ENCODE results near the gene MDH1. TPM values are rescaled to one million over a fixed set of nuclear protein-coding genes. Genes with fewer than 3 reads are reported as not detected.
A peak's percentile ranks its signal among the peaks of the same experiment; 100 is the strongest.

Gene MDH1
- total RNA-seq, 1 donor from 2014 or later = 80.5 TPM

- peaks cover 4% of the 10 kb centered on the region for H3K27me3 Mint-ChIP-seq (ENCODE audit: unreplicated experiment)
- peak overlapping the region; percentile 99 for H3K4me3 Mint-ChIP-seq (ENCODE audit: unreplicated experiment)
- no peak for TF ChIP-seq CTCF (IDR thresholded peaks at IDR 0.05; ENCODE audit: unreplicated experiment)
- H3K4me1 Mint-ChIP-seq (ENCODE audit: unreplicated experiment) = peaks cover 6% of the 10 kb centered on the region
- H3K27ac Mint-ChIP-seq (ENCODE audit: unreplicated experiment) = peak overlapping the region; percentile 85
- DNase-seq (ENCODE audit: low spot score) = no peak
- no peaks in the 10 kb centered on the region for H3K36me3 Mint-ChIP-seq (ENCODE audit: low read depth, unreplicated experiment)
- H3K9me3 Mint-ChIP-seq (ENCODE audit: unreplicated experiment) = no peaks in the 10 kb centered on the region
These were observed 864 bp upstream of the MDH1 start for GRCh38 chr2:63587814-63588384.

GRCh38 chr2:63589148-63589958 is 590 bp downstream of the MDH1 start:
- no peak for DNase-seq (ENCODE audit: low spot score)
- TF ChIP-seq CTCF (IDR thresholded peaks at IDR 0.05; ENCODE audit: unreplicated experiment) = no peak
- Mint-ChIP-seq H3K27ac (ENCODE audit: unreplicated experiment) (peak overlapping the region; percentile 74), H3K4me1 (ENCODE audit: unreplicated experiment) (peaks cover 6% of the 10 kb centered on the region), H3K36me3 (ENCODE audit: low read depth, unreplicated experiment) (no peaks in the 10 kb centered on the region), H3K4me3 (ENCODE audit: unreplicated experiment) (peak overlapping the region; percentile 99), H3K27me3 (ENCODE audit: unreplicated experiment) (peaks cover 4% of the 10 kb centered on the region), H3K9me3 (ENCODE audit: unreplicated experiment) (no peaks in the 10 kb centered on the region)

GRCh38 chr2:63590626-63591408 is 2.1 kb downstream of the MDH1 start:
- Mint-ChIP-seq H3K4me1 (ENCODE audit: unreplicated experiment) (peaks cover 6% of the 10 kb centered on the region), H3K36me3 (ENCODE audit: low read depth, unreplicated experiment) (no peaks in the 10 kb centered on the region), H3K4me3 (ENCODE audit: unreplicated experiment) (no peak overlapping the region), H3K27ac (ENCODE audit: unreplicated experiment) (no peak overlapping the region), H3K27me3 (ENCODE audit: unreplicated experiment) (peaks cover 4% of the 10 kb centered on the region), H3K9me3 (ENCODE audit: unreplicated experiment) (no peaks in the 10 kb centered on the region)
- no peak for TF ChIP-seq CTCF (IDR thresholded peaks at IDR 0.05; ENCODE audit: unreplicated experiment)
- DNase-seq (ENCODE audit: low spot score) = no peak

GRCh38 chr2:63591566-63592175 is 2.9 kb downstream of the MDH1 start:
- Mint-ChIP-seq H3K27me3 (ENCODE audit: unreplicated experiment) (peaks cover 4% of the 10 kb centered on the region), H3K4me1 (ENCODE audit: unreplicated experiment) (peaks cover 6% of the 10 kb centered on the region), H3K9me3 (ENCODE audit: unreplicated experiment) (no peaks in the 10 kb centered on the region), H3K36me3 (ENCODE audit: low read depth, unreplicated experiment) (no peaks in the 10 kb centered on the region), H3K4me3 (ENCODE audit: unreplicated experiment) (no peak overlapping the region), H3K27ac (ENCODE audit: unreplicated experiment) (no peak overlapping the region)
- DNase-seq (ENCODE audit: low spot score) = no peak
- TF ChIP-seq CTCF (IDR thresholded peaks at IDR 0.05; ENCODE audit: unreplicated experiment) = no peak
